Calu3 (cell line): ENCODE data around the gene TREML4. TPM values are rescaled to one million over a fixed set of nuclear protein-coding genes. Genes with fewer than 3 reads are reported as not detected.

Experiments
- BruUV-seq: library from RNA; stranded (reverse); fragments of 400-500 nt; replicated peaks from 2 replicates; lab custom pipeline; 2021; lab: Mats Ljungman, UMichigan
- CTCF ChIA-PET: fragments of 300-600 bp; sonication (Branson Sonifier 250); formaldehyde crosslinking; loops from one replicate; lab custom pipeline; 2022; ENCODE audit warnings: antibody characterized with exemption; lab: Charles Lee
- DNase-seq: peaks from one replicate; pipeline ENCODE4 v3.0.0; 2022
- H3K27ac Mint-ChIP-seq: one replicate; pipeline ENCODE4 v1.8.0; 2022; ENCODE audit warnings: mixed read lengths; ENCODE audit not compliant: unreplicated experiment
- H3K27me3 Mint-ChIP-seq: one replicate; pipeline ENCODE4 v1.8.0; 2022; ENCODE audit warnings: mixed read lengths; ENCODE audit not compliant: unreplicated experiment
- H3K36me3 Mint-ChIP-seq: one replicate; pipeline ENCODE4 v1.8.0; 2022; ENCODE audit warnings: mild to moderate bottlenecking, moderate library complexity, mixed read lengths; ENCODE audit not compliant: insufficient read depth, unreplicated experiment
- H3K4me1 Mint-ChIP-seq: one replicate; pipeline ENCODE4 v1.8.0; 2022; ENCODE audit warnings: mild to moderate bottlenecking, low read depth, mixed read lengths; ENCODE audit not compliant: unreplicated experiment
- H3K4me3 Mint-ChIP-seq: one replicate; pipeline ENCODE4 v1.8.0; 2022; ENCODE audit warnings: mild to moderate bottlenecking, low read depth, moderate library complexity, mixed read lengths; ENCODE audit not compliant: unreplicated experiment
- H3K9me3 Mint-ChIP-seq: one replicate; pipeline ENCODE4 v1.8.0; 2022; ENCODE audit warnings: low read depth, mixed read lengths; ENCODE audit not compliant: unreplicated experiment
- intact Hi-C: fragments of 100-400 bp; cut with micrococcal nuclease; formaldehyde crosslinking; loops from one replicate; pipeline ENCODE4 v1.10.0; 2022; ENCODE audit not compliant: unreplicated experiment
- total RNA-seq: library from RNA; stranded (reverse); gene quantifications from 2 replicates; pipeline ENCODE4 v1.2.3, GENCODE V29; 2022
- TF ChIP-seq, protein P1 (sequence below): fragments of 200-600 bp; IDR thresholded peaks from one replicate; pipeline ENCODE4 v1.8.0; 2022; ENCODE audit warnings: antibody characterized with exemption; ENCODE audit not compliant: unreplicated experiment

The TREML4 gene
- total RNA-seq, 1 experiment from 2014 or later, result not detected

- H3K4me3 Mint-ChIP-seq, result no peak overlapping the region
- H3K4me1 Mint-ChIP-seq, result no peaks in the 10 kb centered on the region
- TF ChIP-seq, protein P1, sequence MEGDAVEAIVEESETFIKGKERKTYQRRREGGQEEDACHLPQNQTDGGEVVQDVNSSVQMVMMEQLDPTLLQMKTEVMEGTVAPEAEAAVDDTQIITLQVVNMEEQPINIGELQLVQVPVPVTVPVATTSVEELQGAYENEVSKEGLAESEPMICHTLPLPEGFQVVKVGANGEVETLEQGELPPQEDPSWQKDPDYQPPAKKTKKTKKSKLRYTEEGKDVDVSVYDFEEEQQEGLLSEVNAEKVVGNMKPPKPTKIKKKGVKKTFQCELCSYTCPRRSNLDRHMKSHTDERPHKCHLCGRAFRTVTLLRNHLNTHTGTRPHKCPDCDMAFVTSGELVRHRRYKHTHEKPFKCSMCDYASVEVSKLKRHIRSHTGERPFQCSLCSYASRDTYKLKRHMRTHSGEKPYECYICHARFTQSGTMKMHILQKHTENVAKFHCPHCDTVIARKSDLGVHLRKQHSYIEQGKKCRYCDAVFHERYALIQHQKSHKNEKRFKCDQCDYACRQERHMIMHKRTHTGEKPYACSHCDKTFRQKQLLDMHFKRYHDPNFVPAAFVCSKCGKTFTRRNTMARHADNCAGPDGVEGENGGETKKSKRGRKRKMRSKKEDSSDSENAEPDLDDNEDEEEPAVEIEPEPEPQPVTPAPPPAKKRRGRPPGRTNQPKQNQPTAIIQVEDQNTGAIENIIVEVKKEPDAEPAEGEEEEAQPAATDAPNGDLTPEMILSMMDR, result no peak
- H3K36me3 Mint-ChIP-seq, result no peaks in the 10 kb centered on the region
- H3K27me3 Mint-ChIP-seq, result peaks cover 74% of the 10 kb centered on the region
- H3K9me3 Mint-ChIP-seq, result peaks cover 2% of the 10 kb centered on the region
- CTCF ChIA-PET, result no interaction called here
- no peak overlapping the region for H3K27ac Mint-ChIP-seq
- no peak for DNase-seq
- intact Hi-C loops, result no loop called here
- BruUV-seq, result no TSS peak
Observed at GRCh38 chr6:41226752-41227151, 1.4 kb upstream of the TREML4 start.

DNA sequence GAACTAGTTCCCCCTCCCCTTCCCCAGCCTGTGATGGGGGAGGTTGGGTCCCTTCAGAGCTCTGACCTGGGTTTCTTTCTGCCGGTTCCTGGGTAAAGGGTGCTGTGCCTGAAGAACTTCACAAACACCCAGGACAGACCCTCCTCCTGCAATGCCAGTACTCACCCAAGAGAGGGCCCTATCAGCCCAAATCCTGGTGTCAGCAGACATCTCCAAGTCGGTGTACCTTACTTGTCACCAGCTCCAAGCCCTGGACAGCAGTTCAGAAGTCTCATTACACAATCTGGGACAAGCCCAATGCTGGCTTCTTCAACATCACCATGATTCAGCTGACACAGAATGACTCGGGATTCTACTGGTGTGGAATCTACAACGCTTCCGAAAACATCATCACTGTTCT, 467 bp downstream of the TREML4 start:
- Mint-ChIP-seq H3K4me1 (no peaks in the 10 kb centered on the region), H3K9me3 (no peaks in the 10 kb centered on the region), H3K36me3 (no peaks in the 10 kb centered on the region), H3K4me3 (no peak overlapping the region), H3K27me3 (peaks cover 80% of the 10 kb centered on the region), H3K27ac (no peak overlapping the region)
- CTCF ChIA-PET, result no interaction called here
- intact Hi-C loops, result no loop called here
- DNase-seq, result no peak
- BruUV-seq, result no TSS peak
- TF ChIP-seq, protein P1, result no peak

- H3K27ac Mint-ChIP-seq, result no peak overlapping the region
- CTCF ChIA-PET, result no interaction called here
- intact Hi-C loops, result no loop called here
- no peaks in the 10 kb centered on the region for H3K4me1 Mint-ChIP-seq
- no peak overlapping the region for H3K4me3 Mint-ChIP-seq
- H3K9me3 Mint-ChIP-seq, result no peaks in the 10 kb centered on the region
- H3K36me3 Mint-ChIP-seq, result no peaks in the 10 kb centered on the region
- BruUV-seq, result no TSS peak
- DNase-seq, result no peak
- TF ChIP-seq, protein P1, result no peak
- peaks cover 69% of the 10 kb centered on the region for H3K27me3 Mint-ChIP-seq
Observed at GRCh38 chr6:41229721-41230120, 1.6 kb downstream of the TREML4 start.

- TF ChIP-seq, protein P1, result no peak
- Mint-ChIP-seq H3K27ac (no peak overlapping the region), H3K27me3 (peaks cover 74% of the 10 kb centered on the region), H3K9me3 (no peaks in the 10 kb centered on the region), H3K4me1 (no peaks in the 10 kb centered on the region), H3K36me3 (no peaks in the 10 kb centered on the region), H3K4me3 (no peak overlapping the region)
- CTCF ChIA-PET, result no interaction called here
- no TSS peak for BruUV-seq
- DNase-seq, result no peak
- intact Hi-C loops, result no loop called here
Observed at GRCh38 chr6:41231246-41231645, 3.1 kb downstream of the TREML4 start.
